G401 (cell line): ENCODE measurements around the gene PDHB. TPM values are rescaled to one million over a fixed set of nuclear protein-coding genes. Genes with fewer than 3 reads are reported as not detected.
"Not testable (repeated sequence)": the region's sequence is repeated elsewhere in the genome, so short reads cannot be mapped to it uniquely, and the experiment has no call there.

Experiments used
- DNase-seq: peaks from one replicate; pipeline ENCODE4 v3.0.0-alpha.2; 2015; ENCODE audit warnings: low spot score
- in situ Hi-C: cut with HindIII; loops from 2 replicates; pipeline ENCODE4 v1.10.0; 2016; ENCODE audit warnings: low sequenced_read_pairs, mixed read lengths
- total RNA-seq: library from RNA; depleted of rRNA; stranded (reverse); fragments of >200 nt; shearing (Covaris generic); gene quantifications from 2 replicates; pipeline ENCODE4 v1.2.3, GENCODE V29; 2014

PDHB gene
- total RNA-seq, 1 experiment from 2014 or later = 345 TPM

GRCh38 chr3:58441514-58442450 is 8.2 kb upstream of the PDHB start:
- in situ Hi-C loops = no loop called here
- DNase-seq = no peak

- in situ Hi-C loops, DNase-seq: not testable (repeated sequence)
Observed at GRCh38 chr3:58440996-58441355, 7.3 kb upstream of the PDHB start.

- DNase-seq, in situ Hi-C loops: not testable (repeated sequence)
Observed at GRCh38 chr3:58437276-58437675, 3.6 kb upstream of the PDHB start.

GRCh38 chr3:58434990-58435389 is 1.4 kb upstream of the PDHB start:
- in situ Hi-C loops = no loop called here
- DNase-seq = peak; percentile 51

GRCh38 chr3:58434511-58434910 is 879 bp upstream of the PDHB start:
- in situ Hi-C loops = no loop called here

GRCh38 chr3:58434168-58434504 is 504 bp upstream of the PDHB start:
- DNase-seq = no peak
- in situ Hi-C loops = no loop called here

More at GRCh38 chr3:58434511-58434910, 879 bp upstream of the PDHB start:
- DNase-seq = peak; percentile 36

GRCh38 chr3:58432905-58433304 is 727 bp downstream of the PDHB start:
- in situ Hi-C loops = no loop called here
- no peak for DNase-seq

- in situ Hi-C loops = no loop called here
- DNase-seq = no peak
Observed at GRCh38 chr3:58429657-58430056, 4.0 kb downstream of the PDHB start.

- DNase-seq = no peak
- in situ Hi-C loops = no loop called here
Observed at GRCh38 chr3:58427661-58428361, 5.8 kb downstream of the PDHB start.

- no peak for DNase-seq
- in situ Hi-C loops = no loop called here
Observed at GRCh38 chr3:58425782-58426181, 7.8 kb downstream of the PDHB start.

GRCh38 chr3:58424613-58425012 is 9.0 kb downstream of the PDHB start:
- in situ Hi-C loops = no loop called here
- no peak for DNase-seq

GRCh38 chr3:58422756-58423325 is 10.8 kb downstream of the PDHB start:
- in situ Hi-C loops = no loop called here
- peak; percentile 39 for DNase-seq

- no peak for DNase-seq
- in situ Hi-C loops = no loop called here
Observed at GRCh38 chr3:58421004-58421403, 12.6 kb downstream of the PDHB start.

GRCh38 chr3:58419780-58420507 is 13.7 kb downstream of the PDHB start:
- in situ Hi-C loops = no loop called here
- no peak for DNase-seq

- no peak for DNase-seq
- in situ Hi-C loops = no loop called here
Observed at GRCh38 chr3:58418227-58418626, 15.4 kb downstream of the PDHB start.

- in situ Hi-C loops = no loop called here
- DNase-seq = no peak
Observed at GRCh38 chr3:58417075-58417474, 16.6 kb downstream of the PDHB start.

GRCh38 chr3:58416191-58416590 is 17.4 kb downstream of the PDHB start:
- in situ Hi-C loops = no loop called here
- peak; percentile 32 for DNase-seq

GRCh38 chr3:58414538-58415197 is 19.0 kb downstream of the PDHB start:
- DNase-seq = peak; percentile 73
- in situ Hi-C loops = no loop called here
